Esophagus muscularis mucosa (tissue), 3 donors: Measurements from ENCODE around the gene ODAD4.
"Not testable (repeated sequence)": the region's sequence is repeated elsewhere in the genome, so short reads cannot be mapped to it uniquely, and the experiment has no call there.

Experiments
- POLR2A ChIP-seq: fragments of 450-650 bp; IDR thresholded peaks from one replicate; pipeline ENCODE4 v1.6.1; 2017; ENCODE audit warnings: antibody characterized with exemption, moderate library complexity, mild to moderate bottlenecking, low read depth
- TF ChIP-seq, protein P1 (sequence below), 3 experiments: fragments of 200-600 bp in 2 of 3; fragments of 450-650 bp in 1 of 3; sonication (generic) in 2 of 3; IDR thresholded peaks; one replicate each; pipeline ENCODE4 v1.5.1; 2017 to 2019; ENCODE audit warnings: antibody characterized with exemption in 3 of 3, mild to moderate bottlenecking in 2 of 3, moderate library complexity in 1 of 3

GRCh38 chr17:42012363-42012762, 81.9 kb downstream of the ODAD4 start:
- TF ChIP-seq, protein P1, sequence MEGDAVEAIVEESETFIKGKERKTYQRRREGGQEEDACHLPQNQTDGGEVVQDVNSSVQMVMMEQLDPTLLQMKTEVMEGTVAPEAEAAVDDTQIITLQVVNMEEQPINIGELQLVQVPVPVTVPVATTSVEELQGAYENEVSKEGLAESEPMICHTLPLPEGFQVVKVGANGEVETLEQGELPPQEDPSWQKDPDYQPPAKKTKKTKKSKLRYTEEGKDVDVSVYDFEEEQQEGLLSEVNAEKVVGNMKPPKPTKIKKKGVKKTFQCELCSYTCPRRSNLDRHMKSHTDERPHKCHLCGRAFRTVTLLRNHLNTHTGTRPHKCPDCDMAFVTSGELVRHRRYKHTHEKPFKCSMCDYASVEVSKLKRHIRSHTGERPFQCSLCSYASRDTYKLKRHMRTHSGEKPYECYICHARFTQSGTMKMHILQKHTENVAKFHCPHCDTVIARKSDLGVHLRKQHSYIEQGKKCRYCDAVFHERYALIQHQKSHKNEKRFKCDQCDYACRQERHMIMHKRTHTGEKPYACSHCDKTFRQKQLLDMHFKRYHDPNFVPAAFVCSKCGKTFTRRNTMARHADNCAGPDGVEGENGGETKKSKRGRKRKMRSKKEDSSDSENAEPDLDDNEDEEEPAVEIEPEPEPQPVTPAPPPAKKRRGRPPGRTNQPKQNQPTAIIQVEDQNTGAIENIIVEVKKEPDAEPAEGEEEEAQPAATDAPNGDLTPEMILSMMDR (IDR thresholded peaks at IDR 0.05), result not testable (repeated sequence)
- not testable (repeated sequence) for TF ChIP-seq POLR2A
